ENCODE data around the gene SLC25A34. TPM values are rescaled to one million over a fixed set of nuclear protein-coding genes. Genes with fewer than 3 reads are reported as not detected.

Gene SLC25A34
- total RNA-seq, 2 experiments from 2014 or later, result 1.4 to 2.2 TPM

GRCh38 chr1:15768388-15768787 lies 32.3 kb downstream of the SLC25A34 start:
- no peaks in the 10 kb centered on the region for H3K9me3 ChIP-seq (ENCODE audit: low read length)
- intact Hi-C loops (cut with micrococcal nuclease; ENCODE audit: unreplicated experiment), result no loop called here
- no peaks in the 10 kb centered on the region for H3K79me2 ChIP-seq (ENCODE audit: insufficient read depth, low read depth, low read length)
- no TSS peak for BruUV-seq (replicated peaks)
- no peaks in the 10 kb centered on the region for H3K36me3 ChIP-seq (ENCODE audit: insufficient read depth, low read length)
- TF ChIP-seq EZH2phosphoT487 (IDR thresholded peaks at IDR 0.05; ENCODE audit: borderline replicate concordance, low read depth, low read length) (no peak), CTCF (conservative IDR thresholded peaks at IDR 0.05; ENCODE audit: low read length) (no peak)
- ChIA-PET POLR2A (no interaction called here), CTCF (ENCODE audit: unreplicated experiment) (no interaction called here)
- H3K9me2 ChIP-seq (ENCODE audit: insufficient read depth, low read length), result no peaks in the 10 kb centered on the region
- no peak overlapping the region for H3K4me2 ChIP-seq (ENCODE audit: low read length)
- no peaks in the 10 kb centered on the region for H4K20me1 ChIP-seq (ENCODE audit: insufficient read depth, low read length)
- H3K27ac ChIP-seq (ENCODE audit: low read depth, low read length, poor library complexity, severe bottlenecking), result no peak overlapping the region
- H2AFZ ChIP-seq (ENCODE audit: low read length), result no peak overlapping the region
- peaks cover 4% of the 10 kb centered on the region for H3K4me1 ChIP-seq (ENCODE audit: insufficient read depth, low read length, poor library complexity, severe bottlenecking)
- DNase-seq (ENCODE audit: low spot score), result no peak
- no peak overlapping the region for H3K4me3 ChIP-seq (ENCODE audit: low read depth, low read length, poor library complexity, severe bottlenecking)

- H3K27ac ChIP-seq (ENCODE audit: low read depth, low read length, poor library complexity, severe bottlenecking), result no peak overlapping the region
- CTCF ChIA-PET (ENCODE audit: unreplicated experiment), result interaction anchor here (0.6 kb wide), 1 partner anchor 37 kb away, joined by 3 read pairs; no protein-coding TSS in a partner anchor
- H3K79me2 ChIP-seq (ENCODE audit: insufficient read depth, low read depth, low read length), result no peaks in the 10 kb centered on the region
- no peak overlapping the region for H2AFZ ChIP-seq (ENCODE audit: low read length)
- BruUV-seq (replicated peaks), result no TSS peak
- no peaks in the 10 kb centered on the region for H3K9me3 ChIP-seq (ENCODE audit: low read length)
- intact Hi-C loops (cut with micrococcal nuclease; ENCODE audit: unreplicated experiment), result no loop called here
- H3K36me3 ChIP-seq (ENCODE audit: insufficient read depth, low read length), result no peaks in the 10 kb centered on the region
- no peak for DNase-seq (ENCODE audit: low spot score)
- H3K4me1 ChIP-seq (ENCODE audit: insufficient read depth, low read length, poor library complexity, severe bottlenecking), result peaks cover 4% of the 10 kb centered on the region
- H4K20me1 ChIP-seq (ENCODE audit: insufficient read depth, low read length), result no peaks in the 10 kb centered on the region
- POLR2A ChIA-PET, result no interaction called here
- H3K4me2 ChIP-seq (ENCODE audit: low read length), result no peak overlapping the region
- no peak for TF ChIP-seq EZH2phosphoT487 (IDR thresholded peaks at IDR 0.05; ENCODE audit: borderline replicate concordance, low read depth, low read length)
- no peak for TF ChIP-seq CTCF (conservative IDR thresholded peaks at IDR 0.05; ENCODE audit: low read length)
- H3K4me3 ChIP-seq (ENCODE audit: low read depth, low read length, poor library complexity, severe bottlenecking), result no peak overlapping the region
- H3K9me2 ChIP-seq (ENCODE audit: insufficient read depth, low read length), result no peaks in the 10 kb centered on the region
Observed at GRCh38 chr1:15770313-15770962, 34.4 kb downstream of the SLC25A34 start.

- POLR2A ChIA-PET, result interaction anchor here (0.5 to 0.7 kb wide), 5 partner anchors 18 to 192 kb away, joined by 3 to 5 read pairs (median 4); no protein-coding TSS in a partner anchor
- DNase-seq (ENCODE audit: low spot score), result no peak
Observed at GRCh38 chr1:15771836-15772515, 35.9 kb downstream of the SLC25A34 start.

More at GRCh38 chr1:15771836-15772515, 35.9 kb downstream of the SLC25A34 start:
- TF ChIP-seq EZH2phosphoT487 (IDR thresholded peaks at IDR 0.05; ENCODE audit: borderline replicate concordance, low read depth, low read length), result no peak
- TF ChIP-seq CTCF (conservative IDR thresholded peaks at IDR 0.05; ENCODE audit: low read length), result no peak
- Histone ChIP-seq H3K36me3 (ENCODE audit: insufficient read depth, low read length) (no peaks in the 10 kb centered on the region), H3K79me2 (ENCODE audit: insufficient read depth, low read depth, low read length) (no peaks in the 10 kb centered on the region), H4K20me1 (ENCODE audit: insufficient read depth, low read length) (no peaks in the 10 kb centered on the region), H2AFZ (ENCODE audit: low read length) (no peak overlapping the region), H3K4me1 (ENCODE audit: insufficient read depth, low read length, poor library complexity, severe bottlenecking) (no peaks in the 10 kb centered on the region), H3K4me3 (ENCODE audit: low read depth, low read length, poor library complexity, severe bottlenecking) (no peak overlapping the region), H3K27ac (ENCODE audit: low read depth, low read length, poor library complexity, severe bottlenecking) (no peak overlapping the region), H3K9me3 (ENCODE audit: low read length) (no peaks in the 10 kb centered on the region), H3K9me2 (ENCODE audit: insufficient read depth, low read length) (no peaks in the 10 kb centered on the region), H3K4me2 (ENCODE audit: low read length) (no peak overlapping the region)
- intact Hi-C loops (cut with micrococcal nuclease; ENCODE audit: unreplicated experiment), result no loop called here
- BruUV-seq (replicated peaks), result no TSS peak
- CTCF ChIA-PET (ENCODE audit: unreplicated experiment), result no interaction called here
